Eye (tissue), 1 donor: ENCODE measurements around the gene PRELID1.

Experiments
- DNase-seq: peaks from one replicate; pipeline ENCODE4 v3.0.0-alpha.2; 2015

The PRELID1 gene

DNA sequence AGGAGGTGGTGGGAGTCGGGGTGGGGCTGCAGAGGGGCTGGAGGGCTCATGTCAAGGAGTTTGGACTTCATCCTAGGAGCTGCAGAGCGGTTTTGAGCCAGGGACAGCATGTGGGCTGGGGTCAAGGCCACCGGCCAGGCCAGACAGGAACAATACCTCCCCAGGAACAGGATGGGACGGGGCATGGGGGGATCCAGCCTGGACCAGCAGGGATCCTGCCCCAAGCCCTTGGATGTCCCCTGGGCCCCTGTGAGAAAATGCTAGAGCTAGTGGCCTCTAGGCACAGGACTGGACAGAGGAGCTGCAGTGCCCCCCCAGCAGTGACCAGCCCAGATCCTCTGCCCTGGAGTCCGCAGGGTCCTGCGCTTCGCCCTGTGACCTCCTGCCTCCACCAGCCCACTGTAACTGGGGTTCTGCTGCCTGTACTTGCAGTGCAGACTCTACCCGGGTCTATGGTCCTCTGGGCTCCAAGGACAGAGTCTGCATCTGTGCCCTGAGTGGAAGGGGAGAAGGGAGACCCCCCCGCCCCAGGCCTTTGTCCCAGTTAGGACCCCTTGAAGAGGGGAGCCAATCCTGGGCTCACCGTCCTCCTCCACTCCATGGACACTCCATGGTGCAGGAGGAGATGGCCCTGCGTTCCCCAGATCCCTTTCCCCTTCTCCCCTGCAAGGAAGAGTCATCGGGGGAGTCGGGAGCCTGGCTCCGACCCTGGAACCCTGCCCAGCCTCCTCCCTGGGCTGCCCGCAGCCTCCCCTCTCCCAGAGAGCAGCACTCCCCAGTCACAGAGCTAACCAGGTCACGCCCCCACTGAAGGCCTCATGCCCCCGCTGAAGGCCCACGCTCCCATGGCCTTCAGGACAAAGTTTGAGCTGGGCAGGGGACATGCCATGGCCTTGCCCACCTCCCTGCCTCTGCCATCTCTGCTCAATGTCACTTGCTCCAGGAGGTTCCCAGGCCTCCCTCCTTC lies 11.1 kb downstream of the PRELID1 start:
- no peak for DNase-seq

- no peak for DNase-seq
These were observed 11.8 kb downstream of the PRELID1 start for GRCh38 chr5:177315411-177315810.

DNA sequence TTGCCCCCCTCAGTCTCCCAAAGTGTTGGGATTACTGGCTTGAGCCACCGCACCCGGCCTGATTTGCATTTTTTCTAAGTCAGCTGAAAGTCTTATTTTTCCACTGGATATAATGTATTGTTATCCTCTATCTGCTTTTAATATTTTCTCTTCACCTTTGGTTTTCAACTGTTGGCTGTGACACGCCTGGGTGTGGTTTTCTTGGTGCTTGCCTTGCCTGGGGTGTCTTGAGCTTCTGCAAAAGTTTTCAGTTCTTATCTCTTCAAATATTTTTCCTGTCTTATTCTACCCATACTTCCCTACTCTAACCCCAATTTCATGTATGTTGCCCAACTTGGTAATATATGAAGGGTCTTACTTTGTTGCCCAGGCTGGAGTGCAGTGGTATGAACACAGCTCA lies 12.4 kb downstream of the PRELID1 start:
- no peak for DNase-seq

- peak; percentile 85 for DNase-seq
These were observed 14.4 kb downstream of the PRELID1 start for GRCh38 chr5:177317959-177318377.

DNA sequence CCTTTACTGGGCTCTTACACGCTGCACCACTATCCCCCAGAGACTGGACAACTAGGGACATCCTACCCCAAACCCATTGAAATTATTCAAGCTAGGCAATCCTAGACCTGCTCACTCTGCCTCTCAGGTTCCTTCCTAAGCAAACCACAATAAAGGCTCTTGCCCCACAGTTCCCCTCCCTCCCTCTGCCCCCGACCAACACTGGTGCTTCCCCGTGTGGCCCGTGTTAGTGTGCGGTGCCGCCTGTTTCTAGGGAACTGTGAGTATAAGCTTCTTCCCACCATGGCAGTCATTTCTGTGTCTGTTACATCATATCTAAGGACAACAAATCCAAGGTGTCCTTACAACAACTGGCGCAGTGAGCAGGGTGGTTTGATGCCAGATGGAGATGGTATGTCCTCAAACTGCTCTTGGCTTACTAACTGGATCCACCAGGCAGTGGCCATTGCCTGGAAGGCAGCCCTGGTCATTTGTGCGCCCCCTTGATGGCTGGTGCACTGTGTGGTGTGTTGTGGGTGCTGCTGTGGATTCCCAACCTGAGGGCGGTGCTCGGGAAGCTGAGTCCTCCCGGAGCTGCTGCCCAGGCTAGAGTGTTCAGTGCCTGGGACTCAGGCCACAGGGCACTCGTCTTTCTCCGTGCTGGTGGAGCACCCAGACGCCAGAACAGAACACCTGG lies 16.5 kb downstream of the PRELID1 start:
- DNase-seq = no peak

DNA sequence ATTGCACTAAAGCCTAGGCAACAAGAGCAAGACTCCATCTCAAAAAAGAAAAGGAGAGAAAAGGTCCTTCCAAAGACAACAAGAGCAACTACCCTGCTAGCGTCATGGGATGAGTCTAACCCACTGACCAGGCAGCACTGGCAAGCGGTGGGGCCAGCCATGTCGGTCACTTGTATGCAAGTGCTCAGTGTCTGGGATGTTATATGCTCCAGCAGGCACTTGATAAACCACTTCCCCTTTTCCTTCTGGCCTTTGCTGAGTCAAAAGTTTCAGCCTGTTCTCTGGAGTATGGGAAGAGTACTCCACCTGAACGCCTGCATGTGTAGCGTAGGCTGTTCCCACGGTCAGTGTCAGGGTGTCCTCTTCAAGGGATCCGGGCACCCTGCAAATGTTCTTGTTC lies 17.3 kb downstream of the PRELID1 start:
- DNase-seq = no peak

GRCh38 chr5:177325868-177326381 lies 22.3 kb downstream of the PRELID1 start:
- no peak for DNase-seq

DNA sequence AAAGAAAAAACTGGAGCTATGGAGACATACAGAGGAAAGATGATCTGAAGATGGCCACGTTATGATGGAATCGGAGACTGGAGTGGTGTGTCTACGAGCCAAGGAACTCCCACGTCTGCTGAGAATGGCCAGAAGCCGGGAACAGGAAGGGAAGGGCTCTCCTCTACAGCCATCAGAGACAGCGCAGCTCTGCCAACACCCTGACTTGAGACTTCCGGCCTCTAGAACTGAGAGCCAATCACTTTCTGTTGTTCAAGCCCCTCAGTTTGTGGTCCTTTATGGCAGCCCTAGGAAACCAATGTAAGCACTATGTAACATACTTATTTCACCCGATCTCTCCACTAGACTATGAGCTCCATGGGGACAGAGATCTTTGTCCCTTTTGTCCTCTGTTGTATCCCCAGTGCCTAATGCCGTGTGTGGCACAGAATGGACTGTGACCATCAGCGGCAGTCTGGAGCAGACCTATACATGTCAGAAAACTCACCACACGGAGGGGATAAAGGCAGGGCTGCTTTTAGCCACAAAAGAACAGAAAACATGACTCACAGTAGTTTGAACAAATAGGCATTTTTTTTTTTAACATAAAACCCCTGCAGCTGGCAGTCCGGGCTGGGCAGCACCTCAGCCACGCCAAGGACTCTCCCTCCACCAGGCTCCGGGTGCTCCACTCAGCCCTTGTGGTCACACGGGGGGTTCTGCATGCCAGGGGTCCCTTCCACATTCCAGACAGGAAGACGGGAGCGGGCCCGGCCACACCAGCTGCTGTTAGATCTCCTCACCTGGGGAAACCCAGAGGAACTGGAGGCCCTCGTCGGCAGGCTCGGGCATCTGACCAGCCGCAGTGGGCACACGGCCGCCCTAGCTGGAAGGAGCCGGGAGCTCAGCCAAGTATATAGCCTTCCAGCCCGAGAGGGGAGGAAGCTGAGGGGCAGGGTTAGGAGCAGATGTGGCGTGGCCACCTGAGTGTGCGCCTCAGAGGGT lies 24.2 kb downstream of the PRELID1 start:
- no peak for DNase-seq

DNA sequence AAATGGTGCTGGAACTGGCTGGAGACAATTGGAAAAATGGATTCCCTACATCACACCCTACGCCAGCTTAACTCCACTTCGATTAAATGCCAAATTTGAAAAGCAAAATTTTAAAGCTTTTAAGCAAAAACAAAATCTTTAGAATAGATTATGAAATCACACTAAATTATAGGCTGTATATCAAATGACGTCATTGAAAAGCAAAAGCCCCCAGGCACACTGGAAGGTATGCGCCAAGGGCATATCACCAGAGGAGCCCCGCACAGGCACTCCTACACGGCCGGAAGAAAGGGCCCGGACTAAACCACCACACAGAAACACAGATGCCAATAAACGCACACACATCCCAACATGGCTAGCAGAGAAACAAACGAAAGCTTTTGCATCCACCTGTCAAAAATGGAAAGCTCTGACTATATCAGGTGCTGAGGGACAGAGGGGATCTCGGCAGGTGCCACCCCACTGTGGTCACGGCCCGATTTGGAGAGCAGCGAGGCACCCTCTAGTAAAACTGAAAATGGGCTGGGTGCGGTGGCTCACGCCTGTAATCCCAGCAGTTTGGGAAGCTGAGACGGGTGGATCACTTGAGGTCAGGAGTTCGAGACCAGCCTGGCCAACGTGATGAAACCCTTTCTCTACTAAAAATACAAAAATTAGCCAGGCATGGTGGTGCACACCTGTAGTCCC lies 25.1 kb downstream of the PRELID1 start:
- no peak for DNase-seq

- no peak for DNase-seq
These were observed 26.3 kb downstream of the PRELID1 start for GRCh38 chr5:177329883-177330282.

DNA sequence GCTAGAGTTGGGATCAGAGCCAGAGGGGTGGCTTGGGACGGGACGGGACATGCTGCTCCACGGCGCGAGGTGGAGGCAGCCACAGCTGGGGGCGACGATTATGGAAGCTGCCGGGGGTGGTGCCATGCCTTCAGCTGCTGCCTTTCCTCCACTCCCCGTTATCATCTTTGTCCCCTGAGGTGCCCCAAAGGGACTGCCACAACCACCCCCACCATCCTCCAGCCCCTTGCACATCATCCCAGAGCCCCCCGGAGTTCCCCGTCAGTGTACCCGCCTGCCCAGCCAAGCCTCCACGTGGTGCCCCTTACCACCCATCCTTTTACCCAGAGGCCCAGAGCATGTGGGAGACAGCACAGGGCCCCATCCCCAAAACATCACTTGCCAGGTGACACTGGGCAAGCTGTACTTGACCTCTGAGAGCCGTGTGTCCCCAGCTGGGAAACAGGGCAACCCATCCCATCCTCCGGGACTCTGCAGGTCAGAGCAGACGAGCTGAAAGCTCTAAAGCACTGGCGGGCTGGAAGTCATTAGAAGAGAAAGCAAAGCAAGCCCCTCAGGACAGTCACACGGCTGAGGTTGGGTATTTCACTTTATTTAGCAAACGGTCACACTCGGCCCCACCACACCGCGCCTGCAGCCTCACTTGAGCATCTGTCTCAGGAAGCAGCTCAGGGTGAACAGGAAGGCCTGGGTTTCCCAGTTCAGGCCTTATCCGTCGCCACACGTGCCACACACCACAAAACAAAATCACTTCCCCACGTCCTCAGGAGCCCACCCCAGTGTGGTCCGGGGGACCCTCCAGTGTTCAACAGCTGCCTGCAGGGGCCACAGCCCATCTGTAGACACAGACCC lies 27.6 kb downstream of the PRELID1 start:
- no peak for DNase-seq

GRCh38 chr5:177332031-177332895 lies 28.7 kb downstream of the PRELID1 start:
- DNase-seq = no peak

DNA sequence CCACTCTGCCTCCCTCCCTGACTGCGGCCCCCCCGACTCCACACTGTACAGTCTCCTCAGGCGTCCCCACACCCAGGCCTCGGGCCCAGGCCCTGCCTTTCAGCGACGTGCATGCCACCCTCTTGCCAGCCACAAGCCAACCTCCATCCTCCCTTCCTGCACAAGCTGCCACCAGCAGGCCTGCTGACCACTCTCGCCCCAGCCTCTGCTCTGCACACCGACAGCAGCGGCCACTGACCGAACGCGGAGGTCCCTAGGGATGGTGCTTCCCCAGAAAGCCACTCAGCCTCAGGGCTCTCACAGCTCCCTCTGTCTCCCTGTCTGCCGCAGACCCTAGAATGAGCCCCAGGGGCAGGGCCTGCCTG lies 29.3 kb downstream of the PRELID1 start:
- DNase-seq = no peak

DNA sequence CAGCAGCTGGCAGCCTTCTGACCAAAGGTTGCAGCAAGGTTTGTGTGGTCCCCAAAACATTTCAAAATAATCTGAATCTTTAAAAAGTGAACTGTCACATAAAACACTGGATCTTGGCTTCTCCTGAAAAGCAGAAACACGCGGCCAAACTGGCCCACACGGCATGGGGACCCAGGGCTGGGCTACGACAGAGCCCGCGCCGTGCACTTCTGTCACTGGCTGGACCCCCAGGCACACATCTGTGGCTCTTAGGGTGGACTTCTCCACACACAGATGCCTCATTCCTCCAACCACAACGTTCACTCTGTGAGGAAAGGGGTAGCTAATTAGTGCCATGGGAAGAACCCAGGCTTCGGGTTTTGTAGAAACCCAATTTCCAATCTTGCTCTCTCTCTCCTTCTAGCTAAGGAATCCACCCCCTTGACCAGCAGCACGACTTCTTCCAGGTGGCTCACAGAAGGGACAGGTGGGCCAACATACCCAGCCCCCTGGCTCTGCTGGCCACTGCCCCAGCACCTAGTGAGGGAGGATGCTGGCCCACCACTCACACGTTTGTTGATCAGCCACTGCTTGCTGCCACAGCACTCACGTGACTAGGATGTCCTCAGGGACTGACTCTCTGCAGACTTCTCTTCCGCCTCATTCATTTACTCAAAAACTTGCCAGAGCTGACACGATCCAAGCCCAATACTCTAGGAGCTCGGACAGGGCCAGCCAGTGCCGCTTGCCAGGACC lies 30.0 kb downstream of the PRELID1 start:
- no peak for DNase-seq

- DNase-seq = no peak
These were observed 30.6 kb downstream of the PRELID1 start for GRCh38 chr5:177334155-177334551.

DNA sequence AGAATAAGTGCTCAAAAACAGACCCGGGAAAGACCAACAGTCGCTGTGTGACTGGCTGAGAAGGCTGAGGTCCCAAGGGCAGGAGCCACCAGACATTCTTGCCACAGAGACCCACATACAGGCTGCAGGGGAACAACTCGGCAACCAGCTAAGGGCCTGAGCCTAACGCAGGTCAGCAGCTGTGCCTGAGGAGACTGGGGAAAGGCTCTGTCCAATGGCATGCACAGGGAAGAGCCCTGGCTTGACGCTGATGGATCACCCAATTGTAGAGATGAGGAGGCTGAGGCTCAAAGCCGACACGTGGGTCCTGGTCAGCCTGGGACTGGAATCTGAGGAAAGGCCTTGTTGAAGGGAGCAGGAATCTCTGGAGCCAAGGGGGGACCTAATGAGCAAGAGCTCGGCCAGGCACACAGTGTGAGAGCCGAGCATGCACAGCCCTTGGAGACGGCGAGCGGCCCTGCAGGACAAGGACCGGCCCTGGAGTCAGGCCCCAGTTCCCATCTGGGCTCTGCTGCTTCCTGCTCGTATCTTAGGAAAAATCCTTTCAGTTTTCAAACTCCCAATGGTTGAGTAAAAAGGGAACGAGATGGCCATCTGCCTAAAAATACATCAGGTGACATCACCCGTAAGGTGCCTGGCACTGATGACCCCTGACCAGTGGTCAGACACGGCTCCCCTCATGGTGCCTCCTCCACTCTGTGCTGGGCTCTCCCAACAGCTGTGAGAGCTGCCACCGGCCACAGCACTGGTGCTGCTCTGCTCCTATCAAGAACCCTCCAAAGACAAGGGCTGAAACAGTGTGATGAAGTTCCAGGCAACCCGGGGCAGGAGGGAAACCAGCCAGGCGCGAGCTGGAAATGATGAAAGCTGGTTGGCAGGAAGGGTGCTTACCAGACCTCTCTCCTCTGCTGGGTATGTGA lies 31.4 kb downstream of the PRELID1 start:
- DNase-seq = no peak

GRCh38 chr5:177335701-177336065 lies 32.1 kb downstream of the PRELID1 start:
- DNase-seq = no peak

- no peak for DNase-seq
These were observed 32.5 kb downstream of the PRELID1 start for GRCh38 chr5:177336112-177336511.
